H1 (cell line): ENCODE results near the gene INTS2. TPM values are rescaled to one million over a fixed set of nuclear protein-coding genes. Genes with fewer than 3 reads are reported as not detected.

Experiments
- CTCF ChIA-PET: fragments of 300-600 bp; sonication (Branson Sonifier 250); formaldehyde crosslinking; loops from one replicate; lab custom pipeline; 2021; ENCODE audit not compliant: partially characterized antibody; lab: Charles Lee
- POLR2A ChIA-PET: fragments of 300-600 bp; sonication (Branson Sonifier 250); formaldehyde crosslinking; loops from one replicate; lab custom pipeline; 2021; ENCODE audit warnings: inconsistent platforms; ENCODE audit not compliant: partially characterized antibody; lab: Charles Lee
- DNase-seq, 2 experiments: peaks; one replicate each; pipeline versions ENCODE4 v3.0.0 to v3.0.0-alpha.2; 2010 to 2022; ENCODE audit warnings: low spot score in 2 of 2, low read depth in 1 of 2, mixed read lengths in 1 of 2
- FAIRE-seq: peaks from 2 replicates; lab custom pipeline; 2011; peaks lifted over from hg19 to GRCh38; lab: Jason Lieb, UNC
- H2AFZ ChIP-seq: 2 replicates; pipeline ENCODE4 v1.8.1; 2012; ENCODE audit warnings: low read length, inconsistent platforms
- H2AK5ac ChIP-seq: 2 replicates; pipeline ENCODE4 v1.6.1; 2013; ENCODE audit warnings: low read depth, low read length
- H2BK120ac ChIP-seq: replicated peaks from 2 replicates; pipeline ENCODE3; 2013; ENCODE audit warnings: low read depth, low read length, inconsistent platforms
- H2BK12ac ChIP-seq: 2 replicates; pipeline ENCODE4 v1.6.1; 2013; ENCODE audit warnings: low read depth, low read length
- H2BK15ac ChIP-seq: 2 replicates; pipeline ENCODE4 v1.6.1; 2013; ENCODE audit warnings: low read length
- H2BK20ac ChIP-seq: 2 replicates; pipeline ENCODE4 v1.6.1; 2013; ENCODE audit warnings: low read length
- H2BK5ac ChIP-seq: 2 replicates; pipeline ENCODE4 v1.6.1; 2013; ENCODE audit warnings: low read depth, low read length
- H3K14ac ChIP-seq: 2 replicates; pipeline ENCODE4 v1.6.1; 2013; ENCODE audit warnings: inconsistent platforms; ENCODE audit not compliant: insufficient read length
- H3K18ac ChIP-seq: 2 replicates; pipeline ENCODE4 v1.6.1; 2013; ENCODE audit warnings: low read length; ENCODE audit errors: extremely low read depth
- H3K23ac ChIP-seq: 2 replicates; pipeline ENCODE4 v1.6.1; 2013; ENCODE audit warnings: inconsistent platforms; ENCODE audit not compliant: insufficient read length
- H3K23me2 ChIP-seq: 2 replicates; pipeline ENCODE4 v1.6.1; 2013; ENCODE audit warnings: low read depth, low read length
- H3K27ac ChIP-seq: 2 replicates; pipeline ENCODE4 v1.6.1; 2011; ENCODE audit warnings: low read depth, low read length, inconsistent platforms
- H3K27me3 ChIP-seq, 4 experiments: replicated peaks in 1 of 4; 1 replicate in 1 of 4; 2 replicates in 3 of 4; pipeline versions ENCODE4 v1.6.1 to v1.8.1; 2011 to 2013; ENCODE audit warnings: low read length in 3 of 4, mild to moderate bottlenecking in 3 of 4, inconsistent platforms in 2 of 4, mixed read lengths in 2 of 4, moderate library complexity in 1 of 4; ENCODE audit not compliant: control insufficient read depth in 3 of 4, insufficient read depth in 3 of 4; ENCODE audit errors: extremely low read depth in 1 of 4
- H3K36me3 ChIP-seq, 4 experiments: 2 replicates each; pipeline versions ENCODE4 v1.6.1 to v1.8.1; 2011 to 2013; ENCODE audit warnings: mild to moderate bottlenecking in 4 of 4, low read length in 3 of 4, moderate library complexity in 2 of 4, control low read depth in 1 of 4, inconsistent platforms in 1 of 4; ENCODE audit not compliant: insufficient read depth in 4 of 4, control insufficient read depth in 2 of 4
- H3K4ac ChIP-seq: replicated peaks from 2 replicates; pipeline ENCODE3; 2013; ENCODE audit warnings: low read length, low read depth, mixed read lengths, inconsistent platforms; ENCODE audit not compliant: insufficient read length
- H3K4me1 ChIP-seq, 4 experiments: replicated peaks in 1 of 4; 1 replicate in 1 of 4; 2 replicates in 3 of 4; pipeline versions ENCODE4 v1.6.1 to v1.8.1; 2011 to 2013; ENCODE audit warnings: low read length in 3 of 4, inconsistent platforms in 2 of 4, mixed read lengths in 1 of 4; ENCODE audit not compliant: insufficient read depth in 4 of 4, control insufficient read depth in 3 of 4
- H3K4me2 ChIP-seq, 2 experiments: 2 replicates each; pipeline versions ENCODE4 v1.6.1 to v1.8.1; 2011 to 2013; ENCODE audit warnings: low read depth in 2 of 2, low read length in 2 of 2, control low read depth in 1 of 2, inconsistent platforms in 1 of 2, mild to moderate bottlenecking in 1 of 2; ENCODE audit not compliant: insufficient read depth in 1 of 2
- H3K4me3 ChIP-seq, 4 experiments: fragments of 200-600, 300-600 bp in 1 of 4; sonication (generic), shearing (Covaris generic), sonication (Bioruptor Twin) in 1 of 4; 2 replicates each; pipeline versions ENCODE4 v1.5.1 to v1.8.1; 2011 to 2016; ENCODE audit warnings: low read length in 4 of 4, low read depth in 3 of 4, control low read depth in 2 of 4, inconsistent platforms in 2 of 4, mild to moderate bottlenecking in 2 of 4, mixed read lengths in 1 of 4, moderate library complexity in 1 of 4; ENCODE audit not compliant: insufficient read depth in 2 of 4; ENCODE audit errors: extremely low read depth in 1 of 4
- H3K56ac ChIP-seq: replicated peaks from 2 replicates; pipeline ENCODE3; 2013; ENCODE audit warnings: low read depth, mild to moderate bottlenecking, mixed read lengths, low read length, inconsistent platforms; ENCODE audit not compliant: insufficient read length
- H3K79me1 ChIP-seq: 2 replicates; pipeline ENCODE4 v1.6.1; 2013; ENCODE audit warnings: low read depth, low read length, control low read depth
- H3K79me2 ChIP-seq, 2 experiments: 2 replicates each; pipeline versions ENCODE4 v1.6.1 to v1.8.1; 2012 to 2013; ENCODE audit warnings: low read length in 2 of 2, mild to moderate bottlenecking in 2 of 2, inconsistent platforms in 1 of 2; ENCODE audit not compliant: insufficient read depth in 2 of 2, control insufficient read depth in 1 of 2
- H3K9ac ChIP-seq, 4 experiments: replicated peaks in 1 of 4; 1 replicate in 1 of 4; 2 replicates in 3 of 4; pipeline versions ENCODE4 v1.6.1 to v1.8.1; 2011 to 2013; ENCODE audit warnings: low read depth in 3 of 4, low read length in 3 of 4, control low read depth in 2 of 4, mild to moderate bottlenecking in 2 of 4, moderate library complexity in 2 of 4, inconsistent platforms in 1 of 4; ENCODE audit errors: extremely low read depth in 1 of 4
- H3K9me3 ChIP-seq, 2 experiments: 2 replicates each; pipeline versions ENCODE4 v1.6.1 to v1.8.1; 2012 to 2013; ENCODE audit warnings: mild to moderate bottlenecking in 2 of 2, moderate library complexity in 2 of 2, control low read depth in 1 of 2, inconsistent platforms in 1 of 2, low read depth in 1 of 2, low read length in 1 of 2, mixed read lengths in 1 of 2; ENCODE audit not compliant: insufficient read depth in 2 of 2
- H4K20me1 ChIP-seq, 2 experiments: replicated peaks in 1 of 2; 2 replicates each; pipeline versions ENCODE3 to v1.8.1; 2011 to 2013; ENCODE audit warnings: inconsistent platforms in 2 of 2, low read length in 2 of 2, mild to moderate bottlenecking in 1 of 2; ENCODE audit not compliant: insufficient read depth in 2 of 2, control insufficient read depth in 1 of 2
- H4K5ac ChIP-seq: 2 replicates; pipeline ENCODE4 v1.6.1; 2013; ENCODE audit warnings: low read length, low read depth, mixed read lengths, inconsistent platforms; ENCODE audit not compliant: insufficient read length
- H4K8ac ChIP-seq: 2 replicates; pipeline ENCODE4 v1.8.0; 2013; ENCODE audit warnings: mild to moderate bottlenecking, moderate library complexity, low read length, inconsistent platforms; ENCODE audit not compliant: insufficient read depth; ENCODE audit errors: extremely low read depth
- H4K91ac ChIP-seq: replicated peaks from 2 replicates; pipeline ENCODE3; 2013; ENCODE audit warnings: low read length, mixed read lengths, inconsistent platforms; ENCODE audit not compliant: insufficient read length
- ATF3 ChIP-seq: IDR thresholded peaks from 2 replicates; pipeline ENCODE4 v1.6.1; 2011; ENCODE audit warnings: low read depth, mild to moderate bottlenecking, low read length; ENCODE audit not compliant: insufficient read depth
- EP300 ChIP-seq, 2 experiments: IDR thresholded peaks; 1 replicate in 1 of 2; 2 replicates in 1 of 2; pipeline ENCODE4 v1.6.1; 2011 to 2012; ENCODE audit warnings: low read depth in 2 of 2, low read length in 2 of 2, mild to moderate bottlenecking in 2 of 2, borderline replicate concordance in 1 of 2, inconsistent platforms in 1 of 2, moderate library complexity in 1 of 2
- NRF1 ChIP-seq: IDR thresholded peaks from 2 replicates; pipeline ENCODE4 v1.6.1; 2011; ENCODE audit warnings: mild to moderate bottlenecking, low read depth, low read length, improper control_type of control experiment
- POLR2AphosphoS5 ChIP-seq: IDR thresholded peaks from 2 replicates; pipeline ENCODE4 v1.6.1; 2011; ENCODE audit warnings: low read depth, low read length
- RBBP5 ChIP-seq: IDR thresholded peaks from 2 replicates; pipeline ENCODE4 v1.7.1; 2012; ENCODE audit warnings: low read depth, mild to moderate bottlenecking, inconsistent platforms, low read length, moderate library complexity, borderline replicate concordance
- RNF2 ChIP-seq: fragments of 200-900, 300-1000 bp; sonication (generic); IDR thresholded peaks from 2 replicates; pipeline ENCODE4 v1.7.1; 2016; ENCODE audit warnings: borderline replicate concordance, low read depth, mild to moderate bottlenecking, antibody characterized with exemption, low read length; ENCODE audit not compliant: poor library complexity, severe bottlenecking; ENCODE audit errors: missing control alignments
- WGBS, 2 experiments: shearing (Covaris generic) in 1 of 2; methylation state at CpG; one replicate each; pipeline versions ENCODE4 v1.1.6 to v1.1.7; 2013 to 2015; ENCODE audit warnings: low lambda C conversion rate in 2 of 2, mixed read lengths in 2 of 2, inconsistent platforms in 1 of 2, low coverage in 1 of 2, missing lambda C conversion rate in 1 of 2; ENCODE audit not compliant: insufficient replicate concordance in 2 of 2, insufficient coverage in 1 of 2, insufficient read length in 1 of 2; ENCODE audit errors: extremely low coverage in 1 of 2, missing lambda C conversion rate in 1 of 2; 5-methylcytosine and 5-hydroxymethylcytosine counted together
- polyA plus RNA-seq, 7 experiments: library from polyadenylated mRNA; depleted of rRNA in 3 of 7; stranded (reverse) in 5 of 7; unstranded in 2 of 7; fragments of >200 nt in 5 of 7; fragments of 200-250 nt in 2 of 7; gene quantifications; 1 replicate in 5 of 7; 2 replicates in 1 of 7; 4 replicates in 1 of 7; pipeline versions ENCODE4 v1.2.1 to v1.2.3, GENCODE V29; 2011 to 2013; ENCODE audit warnings: missing spikeins in 2 of 7, mixed read lengths in 2 of 7
- total RNA-seq: library from RNA; stranded (reverse); fragmentation: NEBNext Ultra II Directional; extraction: Animal tissue kit (Norgen Biotek cat#: 25700); gene quantifications from 2 replicates; pipeline ENCODE4 v1.2.1, GENCODE V29; 2021

Gene INTS2
- total and polyA plus RNA-seq, 2 of the 8 experiments (the other 6 are each of a cell fraction or from before 2014, with no cell fraction given): 9.4 to 21.8 TPM

GRCh38 chr17:61878520-61878919, 49.3 kb downstream of the INTS2 start:
- H3K9me3 ChIP-seq: no peaks in the 10 kb centered on the region
- H3K23ac ChIP-seq: no peak overlapping the region
- H3K4me2 ChIP-seq: no peak overlapping the region
- WGBS, 2 experiments: 93% methylated on average over 2 of the region's 2 CpGs; no CpG with 5 or more reads in 1 of the 2 experiments
- no peak overlapping the region for H3K14ac ChIP-seq
- no peak overlapping the region for H2BK20ac ChIP-seq
- no peak overlapping the region for H4K8ac ChIP-seq
- CTCF ChIA-PET: interaction anchor here (0.6 kb wide), 1 partner anchor 54 kb away, joined by 4 read pairs; no protein-coding TSS in a partner anchor
- no peak overlapping the region for H4K5ac ChIP-seq
- POLR2A ChIA-PET: interaction anchor here (0.6 to 1.3 kb wide), 2 partner anchors 15 to 318 kb away, joined by 3 to 4 read pairs; partner anchors contain the start of gene BRIP1
- no peaks in the 10 kb centered on the region for H4K20me1 ChIP-seq
- no peak overlapping the region for H2BK12ac ChIP-seq
- H2BK120ac ChIP-seq: no peak overlapping the region
- H3K4me3 ChIP-seq: no peak overlapping the region
- H3K9ac ChIP-seq: no peak overlapping the region
- H3K4ac ChIP-seq: no peak overlapping the region
- FAIRE-seq: no peak
- no peaks in the 10 kb centered on the region for H3K79me1 ChIP-seq
- H3K36me3 ChIP-seq: peaks cover 0 to 20% (median 4%) of the 10 kb centered on the region in 4 experiments; a peak in 4 of 8 replicates
- H3K18ac ChIP-seq: no peak overlapping the region
- no peak overlapping the region for H2BK5ac ChIP-seq
- no peaks in the 10 kb centered on the region for H3K4me1 ChIP-seq
- H2BK15ac ChIP-seq: no peak overlapping the region
- no peaks in the 10 kb centered on the region for H3K79me2 ChIP-seq
- no peak overlapping the region for H4K91ac ChIP-seq
- no peak overlapping the region for H2AFZ ChIP-seq
- no peak overlapping the region for H3K56ac ChIP-seq
- no peaks in the 10 kb centered on the region for H3K23me2 ChIP-seq
- no peak overlapping the region for H3K27ac ChIP-seq
- H3K27me3 ChIP-seq: no peaks in the 10 kb centered on the region
- no peak overlapping the region for H2AK5ac ChIP-seq
- DNase-seq: no peak
- TF ChIP-seq RBBP5 (no peak), POLR2AphosphoS5 (no peak), RNF2 (no peak), ATF3 (no peak), EP300 (IDR thresholded peaks at IDR 0.05; ENCODE audit: borderline replicate concordance in 1 of 2, low read depth in 2 of 2, low read length in 2 of 2) (no peak), NRF1 (no peak)
